PFSK-1 (cell line): Measurements from ENCODE around the gene SPX.

ENCODE experiments used
- FOXP2 ChIP-seq: optimal IDR thresholded peaks from 2 replicates; pipeline ENCODE3; 2011; ENCODE audit warnings: borderline replicate concordance, control low read depth, inconsistent platforms; ENCODE audit not compliant: insufficient read depth; ENCODE audit errors: extremely low read length, extremely low read depth
- POLR2AphosphoS5 ChIP-seq: IDR thresholded peaks from 2 replicates; pipeline ENCODE4 v1.6.1; 2012; ENCODE audit warnings: low read depth, mild to moderate bottlenecking, control low read depth, low read length, moderate library complexity
- SIN3A ChIP-seq: IDR thresholded peaks from 2 replicates; pipeline ENCODE4 v1.6.1; 2012; ENCODE audit warnings: mild to moderate bottlenecking, low read length, moderate library complexity, borderline replicate concordance; ENCODE audit not compliant: insufficient read depth
- TAF1 ChIP-seq: IDR thresholded peaks from 2 replicates; pipeline ENCODE4 v1.6.1; 2012; ENCODE audit warnings: low read length, control low read depth, borderline replicate concordance; ENCODE audit not compliant: insufficient read depth
- TF ChIP-seq, protein P1 (sequence below), 2 experiments: IDR thresholded peaks; 2 replicates each; pipeline versions ENCODE4 v1.6.1 to v1.8.0; 2011 to 2012; ENCODE audit warnings: low read depth in 2 of 2, low read length in 2 of 2, control low read depth in 1 of 2, inconsistent platforms in 1 of 2, mild to moderate bottlenecking in 1 of 2, moderate library complexity in 1 of 2; ENCODE audit not compliant: insufficient read depth in 1 of 2

- TF ChIP-seq TAF1 (no peak), SIN3A (no peak), POLR2AphosphoS5 (no peak), FOXP2 (no peak)
- TF ChIP-seq, protein P1, sequence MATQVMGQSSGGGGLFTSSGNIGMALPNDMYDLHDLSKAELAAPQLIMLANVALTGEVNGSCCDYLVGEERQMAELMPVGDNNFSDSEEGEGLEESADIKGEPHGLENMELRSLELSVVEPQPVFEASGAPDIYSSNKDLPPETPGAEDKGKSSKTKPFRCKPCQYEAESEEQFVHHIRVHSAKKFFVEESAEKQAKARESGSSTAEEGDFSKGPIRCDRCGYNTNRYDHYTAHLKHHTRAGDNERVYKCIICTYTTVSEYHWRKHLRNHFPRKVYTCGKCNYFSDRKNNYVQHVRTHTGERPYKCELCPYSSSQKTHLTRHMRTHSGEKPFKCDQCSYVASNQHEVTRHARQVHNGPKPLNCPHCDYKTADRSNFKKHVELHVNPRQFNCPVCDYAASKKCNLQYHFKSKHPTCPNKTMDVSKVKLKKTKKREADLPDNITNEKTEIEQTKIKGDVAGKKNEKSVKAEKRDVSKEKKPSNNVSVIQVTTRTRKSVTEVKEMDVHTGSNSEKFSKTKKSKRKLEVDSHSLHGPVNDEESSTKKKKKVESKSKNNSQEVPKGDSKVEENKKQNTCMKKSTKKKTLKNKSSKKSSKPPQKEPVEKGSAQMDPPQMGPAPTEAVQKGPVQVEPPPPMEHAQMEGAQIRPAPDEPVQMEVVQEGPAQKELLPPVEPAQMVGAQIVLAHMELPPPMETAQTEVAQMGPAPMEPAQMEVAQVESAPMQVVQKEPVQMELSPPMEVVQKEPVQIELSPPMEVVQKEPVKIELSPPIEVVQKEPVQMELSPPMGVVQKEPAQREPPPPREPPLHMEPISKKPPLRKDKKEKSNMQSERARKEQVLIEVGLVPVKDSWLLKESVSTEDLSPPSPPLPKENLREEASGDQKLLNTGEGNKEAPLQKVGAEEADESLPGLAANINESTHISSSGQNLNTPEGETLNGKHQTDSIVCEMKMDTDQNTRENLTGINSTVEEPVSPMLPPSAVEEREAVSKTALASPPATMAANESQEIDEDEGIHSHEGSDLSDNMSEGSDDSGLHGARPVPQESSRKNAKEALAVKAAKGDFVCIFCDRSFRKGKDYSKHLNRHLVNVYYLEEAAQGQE (IDR thresholded peaks at IDR 0.05; ENCODE audit: insufficient read depth in 1 of 2, low read depth in 2 of 2, low read length in 2 of 2): no peak
Measured at GRCh38 chr12:21529456-21529855, 3.4 kb downstream of the SPX start.
